Measurements from ENCODE around the gene TUBB.

GRCh38 chr6:30688569-30688968, 31.6 kb upstream of the TUBB start:
- TF ChIP-seq POLR2A (IDR thresholded peaks at IDR 0.05): no peak
- no peak for TF ChIP-seq CTCF (IDR thresholded peaks at IDR 0.05)
